ENCODE data around the gene BMP7.

BMP7 gene

GRCh38 chr20:57147185-57147584, 119.3 kb downstream of the BMP7 start:
- no peak for DNase-seq (ENCODE audit: low read depth)

- DNase-seq (ENCODE audit: low read depth), result no peak
These were observed 120.3 kb downstream of the BMP7 start for GRCh38 chr20:57146155-57146554.

- no peak for DNase-seq (ENCODE audit: low read depth)
These were observed 121.3 kb downstream of the BMP7 start for GRCh38 chr20:57145089-57145631.

- DNase-seq (ENCODE audit: low read depth), result no peak
These were observed 123.3 kb downstream of the BMP7 start for GRCh38 chr20:57143173-57143572.

- no peak for DNase-seq (ENCODE audit: low read depth)
These were observed 123.8 kb downstream of the BMP7 start for GRCh38 chr20:57142667-57143066.

GRCh38 chr20:57141492-57141891, 124.9 kb downstream of the BMP7 start:
- no peak for DNase-seq (ENCODE audit: low read depth)

GRCh38 chr20:57140416-57140965, 126.0 kb downstream of the BMP7 start:
- no peak for DNase-seq (ENCODE audit: low read depth)

GRCh38 chr20:57139342-57140093, 126.9 kb downstream of the BMP7 start:
- no peak for DNase-seq (ENCODE audit: low read depth)

GRCh38 chr20:57138198-57138995, 128.0 kb downstream of the BMP7 start:
- no peak for DNase-seq (ENCODE audit: low read depth)

- DNase-seq (ENCODE audit: low read depth), result no peak
These were observed 128.8 kb downstream of the BMP7 start for GRCh38 chr20:57137676-57138075.

GRCh38 chr20:57136734-57137133, 129.7 kb downstream of the BMP7 start:
- no peak for DNase-seq (ENCODE audit: low read depth)

- no peak for DNase-seq (ENCODE audit: low read depth)
These were observed 130.6 kb downstream of the BMP7 start for GRCh38 chr20:57135875-57136274.

GRCh38 chr20:57134804-57135203, 131.6 kb downstream of the BMP7 start:
- no peak for DNase-seq (ENCODE audit: low read depth)

- no peak for DNase-seq (ENCODE audit: low read depth)
These were observed 132.4 kb downstream of the BMP7 start for GRCh38 chr20:57133926-57134650.

GRCh38 chr20:57131601-57132391, 134.6 kb downstream of the BMP7 start:
- DNase-seq (ENCODE audit: low read depth), result no peak

- no peak for DNase-seq (ENCODE audit: low read depth)
These were observed 135.4 kb downstream of the BMP7 start for GRCh38 chr20:57131077-57131476.

- DNase-seq (ENCODE audit: low read depth), result no peak
These were observed 136.2 kb downstream of the BMP7 start for GRCh38 chr20:57130160-57130772.

- no peak for DNase-seq (ENCODE audit: low read depth)
These were observed 137.1 kb downstream of the BMP7 start for GRCh38 chr20:57129303-57129702.

- no peak for DNase-seq (ENCODE audit: low read depth)
These were observed 138.2 kb downstream of the BMP7 start for GRCh38 chr20:57128044-57128757.

- DNase-seq (ENCODE audit: low read depth), result no peak
These were observed 139.9 kb downstream of the BMP7 start for GRCh38 chr20:57126481-57127092.
